Measurements from ENCODE around the gene LRMDA.

The LRMDA gene

GRCh38 chr10:76433161-76434005 lies 1002.0 kb downstream of the LRMDA start:
- peak; percentile 70 for DNase-seq (ENCODE audit: low read depth)

GRCh38 chr10:76435157-76435556 lies 1003.7 kb downstream of the LRMDA start:
- DNase-seq (ENCODE audit: low read depth), result no peak
- H3K4me3 ChIP-seq (ENCODE audit: low read length), result no peak overlapping the region
- TF ChIP-seq CTCF (conservative IDR thresholded peaks at IDR 0.05; ENCODE audit: low read depth, low read length), result no peak

More at GRCh38 chr10:76433161-76434005, 1002.0 kb downstream of the LRMDA start:
- H3K4me3 ChIP-seq (ENCODE audit: low read length), result no peak overlapping the region
- no peak for TF ChIP-seq CTCF (conservative IDR thresholded peaks at IDR 0.05; ENCODE audit: low read depth, low read length)

GRCh38 chr10:76436401-76436811 lies 1005.0 kb downstream of the LRMDA start:
- no peak overlapping the region for H3K4me3 ChIP-seq (ENCODE audit: low read length)
- TF ChIP-seq CTCF (conservative IDR thresholded peaks at IDR 0.05; ENCODE audit: low read depth, low read length), result no peak
- DNase-seq (ENCODE audit: low read depth), result no peak

- TF ChIP-seq CTCF (conservative IDR thresholded peaks at IDR 0.05; ENCODE audit: low read depth, low read length), result no peak
- H3K4me3 ChIP-seq (ENCODE audit: low read length), result no peak overlapping the region
- no peak for DNase-seq (ENCODE audit: low read depth)
Measured at GRCh38 chr10:76436981-76437380, 1005.6 kb downstream of the LRMDA start.

GRCh38 chr10:76440426-76440825 lies 1009.0 kb downstream of the LRMDA start:
- TF ChIP-seq CTCF (conservative IDR thresholded peaks at IDR 0.05; ENCODE audit: low read depth, low read length), result no peak
- no peak for DNase-seq (ENCODE audit: low read depth)
- H3K4me3 ChIP-seq (ENCODE audit: low read length), result no peak overlapping the region

GRCh38 chr10:76442113-76442512 lies 1010.7 kb downstream of the LRMDA start:
- DNase-seq (ENCODE audit: low read depth), result peak; percentile 87
- no peak overlapping the region for H3K4me3 ChIP-seq (ENCODE audit: low read length)
- no peak for TF ChIP-seq CTCF (conservative IDR thresholded peaks at IDR 0.05; ENCODE audit: low read depth, low read length)
